Cardiac muscle cell (in vitro differentiated cells and primary cell): ENCODE data around the gene BCKDK. TPM values are rescaled to one million over a fixed set of nuclear protein-coding genes. Genes with fewer than 3 reads are reported as not detected.
A peak's percentile ranks its signal among the peaks of the same experiment; 100 is the strongest.

ENCODE experiments used
- DNase-seq, 2 donors: peaks; one replicate each; pipeline versions ENCODE4 v3.0.0 to v3.0.0-alpha.2; 2010 to 2017; ENCODE audit warnings: low read depth in 1 of 2, low spot score in 1 of 2
- H3K27ac ChIP-seq: fragments of 200-600 bp; sonication (generic); 2 replicates; pipeline ENCODE4 v1.5.1; 2016
- H3K27me3 ChIP-seq: fragments of 200-600 bp; sonication (generic); 2 replicates; pipeline ENCODE4 v1.6.0; 2016; ENCODE audit warnings: control low read depth
- H3K36me3 ChIP-seq: fragments of 200-600 bp; sonication (generic); 2 replicates; pipeline ENCODE4 v1.5.1; 2016; ENCODE audit warnings: control low read depth
- H3K4me1 ChIP-seq: fragments of 200-600 bp; sonication (generic); 2 replicates; pipeline ENCODE4 v1.8.1; 2017; ENCODE audit warnings: low read depth, mild to moderate bottlenecking, mixed run types
- H3K4me3 ChIP-seq: fragments of 200-600 bp; sonication (generic); 2 replicates; pipeline ENCODE4 v1.5.1; 2016; ENCODE audit warnings: mild to moderate bottlenecking
- H3K9me3 ChIP-seq: fragments of 200-600 bp; sonication (generic); 2 replicates; pipeline ENCODE4 v1.5.1; 2017; ENCODE audit warnings: low read depth, mild to moderate bottlenecking, control low read depth
- polyA plus RNA-seq: library from polyadenylated mRNA; unstranded; fragments of >200 nt; fragmentation: Nextera tagmentation; extraction: Ambion mirVana; gene quantifications from 2 replicates; pipeline ENCODE4 v1.2.1, GENCODE V29; 2016
- total RNA-seq: library from RNA; depleted of rRNA; stranded (reverse); fragments of >200 nt; gene quantifications from 2 replicates; pipeline ENCODE4 v1.2.3, GENCODE V29; 2016
- TF ChIP-seq, protein P1 (sequence below): IDR thresholded peaks from 2 replicates; pipeline ENCODE4 v1.5.1; 2012; ENCODE audit warnings: low read depth, mild to moderate bottlenecking, low read length

The BCKDK gene
- total and polyA plus RNA-seq, 2 experiments from 2014 or later = 109 to 147 TPM

DNA sequence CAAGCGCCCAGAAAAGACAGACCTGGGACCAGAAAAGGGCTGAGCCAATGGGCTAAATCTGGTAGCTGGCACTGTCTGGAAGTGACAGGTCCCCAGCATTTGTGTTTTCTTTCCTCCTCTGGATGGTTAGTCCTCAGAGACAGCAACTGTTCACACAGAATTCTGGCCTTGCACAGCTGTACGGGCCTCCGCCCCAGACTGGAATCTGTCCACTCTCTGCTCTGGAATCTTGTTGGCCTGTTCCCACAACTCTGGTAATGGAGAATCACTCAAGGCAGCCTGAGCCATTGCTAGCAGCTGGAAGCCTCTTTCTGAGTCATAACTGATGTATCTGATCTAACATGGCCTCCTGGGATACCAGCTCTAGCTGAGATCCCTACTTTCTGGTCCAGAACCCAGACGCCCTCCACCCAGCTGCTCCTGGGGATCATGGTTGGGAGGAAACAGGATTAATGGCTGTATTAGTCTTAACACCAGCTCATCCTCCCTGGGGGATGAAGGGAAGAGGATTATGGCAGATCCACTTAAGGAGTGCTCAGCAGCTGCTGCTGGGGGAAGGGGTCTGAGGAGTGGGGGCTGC, 43.2 kb upstream of the BCKDK start:
- no peaks in the 10 kb centered on the region for H3K36me3 ChIP-seq
- no peak overlapping the region for H3K4me3 ChIP-seq
- no peak overlapping the region for H3K27ac ChIP-seq
- TF ChIP-seq, protein P1, sequence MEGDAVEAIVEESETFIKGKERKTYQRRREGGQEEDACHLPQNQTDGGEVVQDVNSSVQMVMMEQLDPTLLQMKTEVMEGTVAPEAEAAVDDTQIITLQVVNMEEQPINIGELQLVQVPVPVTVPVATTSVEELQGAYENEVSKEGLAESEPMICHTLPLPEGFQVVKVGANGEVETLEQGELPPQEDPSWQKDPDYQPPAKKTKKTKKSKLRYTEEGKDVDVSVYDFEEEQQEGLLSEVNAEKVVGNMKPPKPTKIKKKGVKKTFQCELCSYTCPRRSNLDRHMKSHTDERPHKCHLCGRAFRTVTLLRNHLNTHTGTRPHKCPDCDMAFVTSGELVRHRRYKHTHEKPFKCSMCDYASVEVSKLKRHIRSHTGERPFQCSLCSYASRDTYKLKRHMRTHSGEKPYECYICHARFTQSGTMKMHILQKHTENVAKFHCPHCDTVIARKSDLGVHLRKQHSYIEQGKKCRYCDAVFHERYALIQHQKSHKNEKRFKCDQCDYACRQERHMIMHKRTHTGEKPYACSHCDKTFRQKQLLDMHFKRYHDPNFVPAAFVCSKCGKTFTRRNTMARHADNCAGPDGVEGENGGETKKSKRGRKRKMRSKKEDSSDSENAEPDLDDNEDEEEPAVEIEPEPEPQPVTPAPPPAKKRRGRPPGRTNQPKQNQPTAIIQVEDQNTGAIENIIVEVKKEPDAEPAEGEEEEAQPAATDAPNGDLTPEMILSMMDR = no peak
- H3K4me1 ChIP-seq = no peaks in the 10 kb centered on the region
- H3K27me3 ChIP-seq = no peaks in the 10 kb centered on the region
- no peaks in the 10 kb centered on the region for H3K9me3 ChIP-seq
- DNase-seq = peak in 1 of 2 donors; percentile 92

DNA sequence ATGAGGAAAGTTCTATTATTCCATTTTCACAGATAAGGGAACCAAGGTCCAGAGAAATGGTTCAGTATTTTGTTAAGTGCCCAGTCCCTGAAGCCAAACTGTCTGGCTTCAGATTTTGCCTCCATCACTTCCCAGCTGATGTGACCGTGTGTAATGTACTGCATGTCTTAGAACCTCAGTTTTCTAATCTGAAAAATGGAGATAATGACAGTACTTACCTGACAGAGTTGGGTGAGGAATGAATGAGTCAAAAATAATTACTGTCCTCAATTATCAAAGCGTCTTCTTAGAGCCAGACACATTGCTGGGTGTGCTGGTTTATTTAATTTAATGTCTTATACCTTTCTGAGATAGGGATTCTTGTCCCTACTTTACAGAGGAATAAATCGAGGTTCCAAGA, 40.8 kb upstream of the BCKDK start:
- H3K9me3 ChIP-seq = no peaks in the 10 kb centered on the region
- H3K27me3 ChIP-seq = no peaks in the 10 kb centered on the region
- H3K27ac ChIP-seq = no peak overlapping the region
- no peaks in the 10 kb centered on the region for H3K36me3 ChIP-seq
- H3K4me1 ChIP-seq = peaks cover 5% of the 10 kb centered on the region
- H3K4me3 ChIP-seq = no peak overlapping the region
- DNase-seq = no peak
- TF ChIP-seq, protein P1 = no peak

DNA sequence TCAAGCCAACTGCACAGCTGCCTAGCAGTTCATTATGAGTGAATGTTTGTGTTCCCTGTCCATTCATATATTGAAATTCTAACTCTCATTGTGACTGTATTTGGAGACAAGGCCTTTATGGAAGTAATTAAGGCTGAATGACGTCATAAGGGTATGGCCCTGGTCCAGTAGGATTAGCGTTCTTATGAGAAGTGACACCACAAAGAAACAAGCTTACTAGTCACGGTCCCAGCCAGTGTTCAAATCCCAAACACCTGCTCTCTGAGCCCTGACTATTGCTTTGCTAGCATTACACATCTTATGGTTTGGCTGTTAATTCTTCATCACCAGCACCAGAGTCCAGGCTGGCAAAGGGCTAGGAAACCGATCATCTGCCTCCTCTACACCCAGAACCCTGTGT, 36.3 kb upstream of the BCKDK start:
- Histone ChIP-seq H3K9me3 (no peaks in the 10 kb centered on the region), H3K27ac (peak overlapping the region; percentile 7), H3K36me3 (no peaks in the 10 kb centered on the region), H3K4me3 (peak overlapping the region; percentile 98), H3K4me1 (peaks cover 5% of the 10 kb centered on the region), H3K27me3 (no peaks in the 10 kb centered on the region)
- TF ChIP-seq, protein P1 = no peak
- DNase-seq = peak in 1 of 2 donors; percentile 57

GRCh38 chr16:31072540-31073141, 35.5 kb upstream of the BCKDK start:
- no peaks in the 10 kb centered on the region for H3K27me3 ChIP-seq
- H3K9me3 ChIP-seq = no peaks in the 10 kb centered on the region
- TF ChIP-seq, protein P1 = no peak
- peaks cover 6% of the 10 kb centered on the region for H3K36me3 ChIP-seq
- H3K4me1 ChIP-seq = peaks cover 5% of the 10 kb centered on the region
- peak overlapping the region; percentile 87 for H3K27ac ChIP-seq
- peak in 1 of 2 donors; percentile 48 for DNase-seq
- peak overlapping the region; percentile 98 for H3K4me3 ChIP-seq

- H3K36me3 ChIP-seq = peaks cover 12% of the 10 kb centered on the region
- peak; percentile 94 to 95 for DNase-seq
- TF ChIP-seq, protein P1 = no peak
- H3K4me1 ChIP-seq = peaks cover 5% of the 10 kb centered on the region
- H3K27ac ChIP-seq = peak overlapping the region; percentile 87
- peak overlapping the region; percentile 98 for H3K4me3 ChIP-seq
- no peaks in the 10 kb centered on the region for H3K9me3 ChIP-seq
- no peaks in the 10 kb centered on the region for H3K27me3 ChIP-seq
Observed at GRCh38 chr16:31073142-31073969, 34.8 kb upstream of the BCKDK start.
